GM21576 (cell line): ENCODE data around the gene RELL2.

Experiments
- ATAC-seq: cut with Tn5 transposase; IDR thresholded peaks from one replicate; pipeline ENCODE4 v1.9.1; 2021; ENCODE audit warnings: mild to moderate bottlenecking, moderate library complexity; ENCODE audit not compliant: unreplicated experiment

RELL2 gene

GRCh38 chr5:141647242-141647641, 10.4 kb downstream of the RELL2 start:
- ATAC-seq: no peak

- ATAC-seq: no peak
Measured at GRCh38 chr5:141647851-141648250, 11.1 kb downstream of the RELL2 start.

DNA sequence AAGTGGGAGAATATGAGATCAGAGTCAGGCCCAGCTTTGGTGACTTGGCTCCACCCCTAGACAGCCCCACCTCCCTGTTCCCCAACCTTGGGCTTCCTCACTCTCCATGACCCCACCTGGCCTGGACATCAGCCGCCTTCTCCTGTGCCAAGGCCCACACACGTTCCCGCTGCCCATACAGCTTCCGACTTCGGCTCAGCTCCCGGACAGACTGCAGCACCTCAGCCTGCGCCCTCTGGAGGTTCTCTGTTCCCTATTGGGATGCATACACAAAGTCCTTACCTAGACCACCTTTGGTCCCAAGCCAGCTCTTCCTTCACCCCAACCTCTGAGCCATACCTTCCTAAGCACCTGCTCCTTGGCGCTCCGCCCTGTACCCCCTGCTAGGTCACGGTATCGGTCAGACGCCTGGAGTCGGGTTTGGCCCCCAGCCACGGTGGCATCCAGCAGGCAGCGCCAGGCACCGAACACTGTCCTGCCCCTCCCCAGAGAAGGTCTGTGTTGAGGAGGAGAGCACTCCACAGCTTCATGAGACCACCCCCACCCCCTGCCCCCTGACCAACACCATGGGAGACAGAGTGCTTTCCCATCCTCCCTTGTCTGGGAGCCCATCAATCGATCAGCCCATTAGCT, 12.4 kb downstream of the RELL2 start:
- ATAC-seq: no peak

GRCh38 chr5:141649972-141650371, 13.2 kb downstream of the RELL2 start:
- ATAC-seq: no peak

- ATAC-seq: peak; percentile 95
Measured at GRCh38 chr5:141650851-141651727, 14.3 kb downstream of the RELL2 start, which contains the start of gene FCHSD1. FCHSD1 (minus strand) TSS chr5:141651418; CDS start chr5:141651368, 50 bp downstream.

GRCh38 chr5:141651728-141652105, 14.9 kb downstream of the RELL2 start:
- ATAC-seq: no peak

DNA sequence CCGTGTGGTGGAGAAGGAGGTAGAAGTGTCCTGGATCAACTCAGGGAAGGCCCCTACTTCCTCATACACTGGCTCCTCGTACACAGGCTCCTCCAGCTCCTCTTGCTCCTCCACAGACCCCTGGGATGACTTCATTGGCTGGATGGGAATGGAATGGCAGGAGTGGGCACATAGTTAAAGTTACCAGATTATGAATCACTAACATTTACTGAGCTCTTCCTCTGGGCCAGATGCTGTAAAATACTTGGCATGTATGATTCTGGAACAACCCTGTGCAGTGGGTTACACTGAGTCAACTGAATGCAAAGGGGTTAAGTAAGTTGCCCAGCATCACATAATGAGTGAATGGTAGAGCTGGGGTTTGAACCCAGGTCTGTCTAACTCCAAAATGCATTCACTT, 17.5 kb downstream of the RELL2 start:
- ATAC-seq: no peak

- ATAC-seq: no peak
Measured at GRCh38 chr5:141655020-141655419, 18.2 kb downstream of the RELL2 start.

DNA sequence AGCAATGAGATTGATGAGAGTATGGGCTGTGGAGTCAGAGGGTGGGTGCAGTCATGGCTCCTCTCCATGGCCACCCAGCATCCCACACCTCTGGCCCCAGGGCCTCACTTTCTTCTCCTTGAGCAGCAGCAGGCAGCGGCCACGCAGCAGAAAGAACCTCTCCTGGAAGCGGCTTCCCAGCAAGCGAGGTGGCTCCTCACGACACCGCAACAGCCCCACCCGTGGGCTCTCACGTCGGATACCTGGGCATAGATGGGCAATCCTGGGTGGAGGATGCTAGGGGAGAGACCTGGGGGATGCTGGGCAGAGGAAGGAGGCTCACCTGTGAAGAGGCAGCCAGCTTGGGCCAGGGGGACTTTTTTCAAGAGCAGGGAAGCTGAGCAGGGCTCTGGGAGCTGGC, 19.6 kb downstream of the RELL2 start:
- ATAC-seq: no peak

- no peak for ATAC-seq
Measured at GRCh38 chr5:141657404-141657803, 20.6 kb downstream of the RELL2 start.

- ATAC-seq: no peak
Measured at GRCh38 chr5:141657937-141658545, 21.2 kb downstream of the RELL2 start.

GRCh38 chr5:141662028-141662427, 25.2 kb downstream of the RELL2 start:
- ATAC-seq: no peak

DNA sequence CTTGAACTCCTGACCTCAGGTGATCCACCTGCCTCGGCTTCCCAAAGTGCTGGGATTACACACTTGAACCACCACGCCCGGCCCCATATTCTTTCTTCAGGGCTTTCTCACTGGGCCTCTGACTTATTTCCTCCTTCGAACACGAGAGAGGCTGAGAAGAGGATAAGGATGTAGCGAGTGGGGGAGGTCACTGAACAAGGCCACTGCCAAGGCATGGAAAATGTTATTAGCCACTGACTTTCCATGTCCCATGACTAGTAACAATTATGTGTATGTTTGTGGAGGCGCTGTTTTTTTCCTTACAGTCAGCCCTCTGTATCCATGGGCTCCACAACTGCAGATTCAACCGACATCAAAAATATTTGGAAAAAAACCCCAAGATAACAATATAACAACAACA, 26.7 kb downstream of the RELL2 start:
- ATAC-seq: no peak

DNA sequence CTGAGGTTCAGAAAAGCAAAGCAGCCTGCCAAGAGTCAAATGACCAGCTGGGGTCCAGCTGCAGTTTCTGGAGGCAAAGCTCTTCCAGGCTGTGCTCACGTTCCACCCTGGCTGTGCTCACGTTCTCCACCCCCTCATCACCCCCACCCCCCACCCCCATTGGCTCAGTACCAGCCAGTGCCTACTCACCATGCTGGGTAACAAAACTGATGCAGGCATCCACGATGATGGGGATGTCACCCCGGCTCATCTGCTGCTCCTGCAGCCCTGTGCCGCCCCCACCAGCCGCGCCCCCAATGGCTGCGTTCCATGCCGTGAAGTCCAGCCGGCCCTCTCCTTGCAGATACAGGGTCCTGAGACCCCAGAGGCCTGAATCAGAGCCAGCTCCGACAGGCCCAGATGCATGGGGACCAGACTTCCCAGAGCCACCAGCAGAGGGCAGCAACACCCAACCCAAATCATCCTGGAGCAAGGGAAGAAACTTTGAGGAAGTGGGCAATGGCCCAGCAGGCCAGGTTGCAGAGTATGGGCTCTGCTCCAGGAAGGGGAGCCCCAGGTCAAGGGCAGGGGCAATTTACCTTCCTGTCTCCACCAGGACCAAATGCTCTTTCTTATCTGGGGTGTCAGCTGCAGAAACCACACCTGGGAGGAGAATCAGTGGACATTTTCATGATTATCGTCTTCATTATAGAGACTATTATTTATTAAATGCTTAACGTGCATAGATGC, 28.1 kb downstream of the RELL2 start:
- peak; percentile 86 for ATAC-seq

- no peak for ATAC-seq
Measured at GRCh38 chr5:141665995-141666940, 29.5 kb downstream of the RELL2 start.

DNA sequence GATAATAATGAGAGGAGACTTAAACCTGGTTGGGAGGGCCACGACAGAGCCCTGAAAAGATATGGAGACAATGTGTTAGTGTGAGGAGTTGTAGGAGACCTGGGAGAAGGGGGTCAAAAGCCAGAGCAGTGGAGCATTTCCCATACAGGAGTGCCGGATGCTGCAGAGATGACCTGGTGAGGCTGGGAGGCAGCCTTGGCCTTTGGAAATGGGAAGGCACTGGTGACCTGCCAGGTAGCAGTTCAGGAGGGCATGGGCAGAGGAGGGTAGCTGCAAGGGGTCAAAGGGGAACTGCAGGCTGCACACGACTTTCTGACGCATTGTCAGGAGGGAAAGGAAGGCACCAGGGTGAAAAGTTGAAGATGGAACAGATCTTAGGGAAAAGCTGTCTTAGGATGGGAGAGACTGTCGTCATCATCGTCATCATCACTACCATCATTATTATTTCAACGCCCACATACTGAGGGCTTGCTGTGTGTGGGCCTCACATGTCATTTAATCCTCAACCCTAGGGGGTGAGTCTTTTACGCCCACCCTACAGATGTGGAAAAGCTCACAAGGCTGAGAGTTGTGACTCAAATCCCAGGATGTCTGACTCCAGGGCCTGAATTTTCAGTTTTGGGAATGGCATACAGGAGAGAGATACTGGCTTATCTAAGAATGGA, 31.9 kb downstream of the RELL2 start:
- no peak for ATAC-seq

DNA sequence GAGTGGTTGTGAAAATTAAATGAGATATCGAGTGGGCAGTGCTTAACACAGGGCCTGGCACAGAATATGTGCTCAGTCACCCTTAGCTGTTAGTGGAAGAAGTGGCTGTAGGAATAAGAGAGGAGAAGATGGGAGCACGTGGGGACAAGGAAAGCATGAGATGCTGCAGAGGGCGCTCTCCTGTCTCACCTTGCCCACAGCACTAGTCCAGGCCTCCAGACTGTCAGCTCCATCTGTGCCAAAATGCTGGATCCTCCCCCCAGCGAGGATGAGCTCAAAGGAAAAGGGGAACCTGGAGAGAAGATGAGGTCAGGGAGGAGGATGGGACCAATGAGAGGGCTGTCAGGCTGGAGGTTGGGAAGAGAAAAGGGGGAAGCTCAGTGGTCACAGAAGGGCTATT, 32.7 kb downstream of the RELL2 start:
- ATAC-seq: no peak

DNA sequence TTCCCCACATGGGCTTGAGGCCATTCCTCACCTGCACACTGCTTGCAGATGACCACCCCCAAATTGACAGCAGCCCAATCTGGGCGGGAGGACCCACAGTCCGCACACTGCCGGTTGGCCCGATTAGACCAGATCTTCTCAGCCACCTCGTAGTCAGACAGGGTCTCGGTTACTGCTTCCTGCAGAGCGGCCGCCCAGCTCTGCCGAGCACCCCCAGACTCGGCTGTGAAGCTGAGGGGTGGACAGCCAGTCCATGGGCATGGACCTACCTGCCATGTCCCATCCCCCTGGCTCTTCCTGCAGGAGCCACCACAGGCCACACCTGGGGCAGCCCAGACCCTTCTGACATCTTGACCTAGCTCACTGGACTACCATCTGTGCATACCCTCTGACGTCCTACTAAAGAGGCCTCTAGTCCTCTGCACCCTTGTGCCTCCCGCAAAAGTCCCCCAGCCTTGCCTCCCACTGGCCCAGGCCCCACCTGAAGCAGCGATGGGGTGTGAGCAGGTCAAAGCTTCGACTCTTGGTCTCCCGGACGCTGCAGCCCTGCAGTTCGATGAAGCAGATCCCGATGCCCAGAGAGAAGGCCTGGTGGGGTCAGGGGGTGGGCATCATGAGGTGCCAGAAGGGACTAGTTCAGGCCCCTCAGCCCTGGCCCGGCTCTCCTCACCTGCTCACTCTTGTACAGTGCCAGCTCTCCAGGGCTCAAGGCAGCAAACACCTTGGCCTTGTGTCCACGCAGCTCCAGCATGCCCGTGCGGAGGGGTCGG, 35.5 kb downstream of the RELL2 start:
- no peak for ATAC-seq
